Measurements from ENCODE around the gene IMP3.

Gene IMP3

GRCh38 chr15:75672646-75673425, 32.8 kb upstream of the IMP3 start:
- DNase-seq (ENCODE audit: low read depth), result peak; percentile 76

- DNase-seq (ENCODE audit: low read depth), result no peak
Observed at GRCh38 chr15:75671730-75672602, 31.9 kb upstream of the IMP3 start.

- DNase-seq (ENCODE audit: low read depth), result no peak
Observed at GRCh38 chr15:75669879-75670212, 29.8 kb upstream of the IMP3 start.

- peak; percentile 77 for DNase-seq (ENCODE audit: low read depth)
Observed at GRCh38 chr15:75669191-75669878, 29.3 kb upstream of the IMP3 start.

- DNase-seq (ENCODE audit: low read depth), result peak; percentile 99
Observed at GRCh38 chr15:75666823-75667501, 26.9 kb upstream of the IMP3 start.

- no peak for DNase-seq (ENCODE audit: low read depth)
Observed at GRCh38 chr15:75663931-75664421, 24.0 kb upstream of the IMP3 start.

GRCh38 chr15:75662823-75663519, 22.9 kb upstream of the IMP3 start:
- no peak for DNase-seq (ENCODE audit: low read depth)

GRCh38 chr15:75661756-75662140, 21.7 kb upstream of the IMP3 start:
- DNase-seq (ENCODE audit: low read depth), result no peak

GRCh38 chr15:75661100-75661755, 21.2 kb upstream of the IMP3 start:
- DNase-seq (ENCODE audit: low read depth), result peak; percentile 93

GRCh38 chr15:75659928-75660645, 20.1 kb upstream of the IMP3 start:
- no peak for DNase-seq (ENCODE audit: low read depth)

- no peak for DNase-seq (ENCODE audit: low read depth)
Observed at GRCh38 chr15:75659141-75659771, 19.2 kb upstream of the IMP3 start.

- DNase-seq (ENCODE audit: low read depth), result no peak
Observed at GRCh38 chr15:75656813-75657212, 16.8 kb upstream of the IMP3 start.

- no peak for DNase-seq (ENCODE audit: low read depth)
Observed at GRCh38 chr15:75656331-75656730, 16.3 kb upstream of the IMP3 start.

- no peak for DNase-seq (ENCODE audit: low read depth)
Observed at GRCh38 chr15:75655931-75656330, 15.9 kb upstream of the IMP3 start.

GRCh38 chr15:75654201-75654907, 14.3 kb upstream of the IMP3 start:
- no peak for DNase-seq (ENCODE audit: low read depth)

GRCh38 chr15:75653347-75653913, 13.4 kb upstream of the IMP3 start:
- DNase-seq (ENCODE audit: low read depth), result no peak

- no peak for DNase-seq (ENCODE audit: low read depth)
Observed at GRCh38 chr15:75651810-75652543, 12.0 kb upstream of the IMP3 start.

Measured in ELR (cell line).